Activated CD4-positive, alpha-beta T cell treated with anti-CD3 and anti-CD28 coated beads, Interleukin-2, amount 50 U/mL, for 1 hour (primary cell): ENCODE results near the gene FCN3.
"Not testable (repeated sequence)": the region's sequence is repeated elsewhere in the genome, so short reads cannot be mapped to it uniquely, and the experiment has no call there.

ENCODE experiments used
- DNase-seq: peaks from one replicate; pipeline ENCODE4 v3.0.0-alpha.2; 2020

Gene FCN3

DNA sequence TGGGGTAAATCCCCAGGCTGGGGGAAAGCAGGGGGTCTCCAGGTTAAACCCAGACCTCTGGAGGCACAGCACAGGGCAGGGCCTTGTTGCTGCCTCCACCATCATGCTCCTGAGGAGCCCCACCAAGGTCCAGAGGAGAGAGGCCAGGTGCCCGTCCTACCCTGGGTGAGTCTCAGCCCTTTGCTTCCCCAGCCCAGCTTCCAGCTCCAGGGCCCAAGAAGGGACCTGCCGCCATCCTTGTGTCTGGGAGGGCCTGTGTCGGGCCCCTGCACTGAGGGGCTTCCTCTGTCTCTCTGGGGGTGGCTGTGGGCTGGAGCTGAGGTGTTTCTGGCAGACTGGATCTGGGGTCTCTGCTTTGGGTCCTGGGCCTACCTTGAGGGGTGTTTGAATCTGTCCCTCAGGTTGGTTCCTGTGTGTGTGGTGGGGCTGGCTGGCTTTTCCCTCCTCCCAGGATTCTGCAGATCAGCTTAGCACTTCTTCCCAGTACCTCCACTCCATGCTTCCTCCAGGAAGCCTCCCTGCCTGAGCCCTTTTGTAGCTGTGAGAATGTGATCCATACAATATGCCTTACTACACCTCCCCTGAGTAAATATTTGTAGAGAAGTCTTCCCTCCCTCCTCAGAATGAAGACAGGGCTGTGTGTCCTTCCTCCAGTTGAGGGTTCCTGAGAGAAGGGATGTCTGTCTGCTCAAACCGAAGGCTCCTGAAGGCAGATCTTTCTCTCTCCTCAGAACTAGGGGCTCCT lies 24.0 kb upstream of the FCN3 start:
- DNase-seq, result no peak

DNA sequence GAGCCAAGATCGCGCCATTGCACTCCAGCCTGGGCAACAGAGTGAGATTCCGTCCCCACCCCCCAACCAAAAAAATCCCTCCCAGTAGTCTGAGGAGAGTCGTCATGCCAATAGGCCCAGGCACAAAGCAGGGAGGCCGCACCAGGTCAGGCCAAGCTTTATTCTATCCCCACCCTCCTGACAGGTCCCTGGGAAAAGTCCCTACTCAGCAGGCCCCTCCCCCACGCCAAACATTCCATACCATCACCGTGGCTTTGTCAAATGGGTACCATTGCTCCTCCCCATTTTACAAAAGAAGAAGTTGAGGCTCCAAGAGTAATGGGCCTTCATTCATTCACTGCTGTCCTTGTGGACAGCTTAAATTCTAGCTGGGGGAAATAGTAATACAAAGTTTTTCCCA lies 23.1 kb upstream of the FCN3 start:
- DNase-seq, result no peak

- no peak for DNase-seq
Observed at GRCh38 chr1:27397110-27397509, 22.5 kb upstream of the FCN3 start.

DNA sequence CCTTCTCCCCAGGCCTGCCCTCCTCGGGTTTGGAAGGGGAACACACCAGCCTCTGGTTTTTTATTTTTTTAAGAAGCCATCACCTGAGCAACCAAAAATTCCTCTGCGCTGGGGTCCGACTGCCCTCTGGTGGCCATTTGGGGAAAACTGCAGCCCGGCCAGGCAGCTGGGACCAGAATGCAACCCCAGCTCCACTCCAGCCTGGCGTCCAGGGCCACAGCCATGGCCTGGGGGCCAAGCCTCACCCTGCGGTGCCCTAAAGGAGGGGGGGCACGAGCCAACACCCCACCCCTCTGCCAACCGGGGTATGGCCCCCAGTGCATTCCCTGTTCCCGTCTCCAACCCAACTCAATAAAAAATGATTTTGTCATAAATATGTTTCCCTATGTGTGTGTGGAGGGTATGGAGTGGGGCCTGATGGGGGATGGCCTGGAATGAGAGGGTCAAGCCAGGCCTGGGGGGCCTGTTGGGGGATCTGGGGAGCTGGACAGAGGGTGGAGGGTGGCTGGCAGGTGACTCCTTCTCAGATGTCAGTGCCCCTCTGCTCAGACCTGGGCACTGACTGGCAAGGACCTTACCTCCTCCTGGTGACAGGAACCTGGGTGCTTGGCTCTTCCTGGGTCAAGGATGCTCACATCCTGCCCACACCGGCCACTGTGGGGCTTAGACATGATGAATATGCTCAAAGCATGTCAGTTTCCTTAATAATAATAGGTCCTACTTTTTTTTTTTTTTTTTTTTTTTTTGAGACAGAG lies 21.0 kb upstream of the FCN3 start:
- DNase-seq, result peak; percentile 80

DNA sequence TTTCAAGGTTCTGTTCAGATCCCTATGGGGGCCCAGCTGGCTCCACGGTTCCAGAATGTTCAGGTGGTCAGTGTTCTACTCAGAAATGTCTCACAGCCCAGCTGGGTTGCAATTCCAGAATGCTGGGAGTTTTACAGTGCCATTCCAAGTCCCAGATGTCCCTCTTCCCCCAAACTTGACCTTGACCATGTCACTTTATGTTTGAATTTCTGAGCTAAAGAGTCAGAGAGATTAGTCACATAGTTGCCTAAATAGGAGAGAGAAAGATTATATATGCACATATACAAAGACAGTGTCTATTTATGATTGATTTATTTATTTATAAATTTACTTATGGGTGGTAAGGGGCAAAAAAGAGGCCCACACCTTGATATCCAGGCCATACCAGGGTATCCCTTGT lies 20.3 kb upstream of the FCN3 start:
- no peak for DNase-seq

- DNase-seq, result no peak
Observed at GRCh38 chr1:27394282-27394658, 19.6 kb upstream of the FCN3 start.

- DNase-seq, result no peak
Observed at GRCh38 chr1:27393641-27394281, 19.1 kb upstream of the FCN3 start.

- DNase-seq, result no peak
Observed at GRCh38 chr1:27392778-27393635, 18.4 kb upstream of the FCN3 start.

DNA sequence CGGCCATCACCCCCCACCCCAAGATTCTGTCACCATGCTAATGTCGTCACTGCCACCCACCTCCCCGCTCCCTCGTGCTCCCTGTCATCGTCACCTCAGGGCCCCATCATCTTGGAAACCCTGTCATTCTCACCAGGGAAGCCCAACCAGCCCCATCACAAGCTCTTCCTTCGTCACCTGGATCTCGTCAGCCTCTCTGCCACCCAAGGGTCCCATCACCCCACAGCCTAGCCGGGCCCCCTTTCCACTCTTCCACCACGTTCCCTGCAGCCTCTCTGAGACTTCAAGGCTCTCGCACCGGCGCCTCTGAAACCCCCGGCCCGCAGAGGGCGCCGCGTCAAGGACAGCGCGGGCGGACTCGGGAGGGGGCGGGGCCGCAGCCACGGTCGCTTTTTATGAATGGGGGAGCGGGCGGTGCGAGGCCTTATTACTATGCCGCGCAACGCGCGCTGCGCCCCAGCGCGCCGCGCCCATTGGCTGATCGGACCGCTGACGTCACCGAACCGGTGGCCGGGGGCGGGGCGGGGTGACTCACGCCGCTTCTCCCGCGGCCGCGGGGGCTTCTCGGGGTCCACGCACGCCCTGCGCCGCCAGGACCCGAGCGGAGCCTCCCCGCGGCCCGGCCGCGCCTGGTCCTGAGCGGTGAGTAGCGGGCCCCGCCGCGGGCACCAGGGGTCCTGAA lies 17.6 kb upstream of the FCN3 start, which contains the start of gene GPR3:
Gene GPR3, plus strand, starts transcription at position 527 of the 682 bp plus-strand sequence. CDS start 1,177 bp downstream, outside the sequence.
- DNase-seq, result peak; percentile 93

GRCh38 chr1:27391511-27392095 lies 17.0 kb upstream of the FCN3 start:
- peak; percentile 13 for DNase-seq

DNA sequence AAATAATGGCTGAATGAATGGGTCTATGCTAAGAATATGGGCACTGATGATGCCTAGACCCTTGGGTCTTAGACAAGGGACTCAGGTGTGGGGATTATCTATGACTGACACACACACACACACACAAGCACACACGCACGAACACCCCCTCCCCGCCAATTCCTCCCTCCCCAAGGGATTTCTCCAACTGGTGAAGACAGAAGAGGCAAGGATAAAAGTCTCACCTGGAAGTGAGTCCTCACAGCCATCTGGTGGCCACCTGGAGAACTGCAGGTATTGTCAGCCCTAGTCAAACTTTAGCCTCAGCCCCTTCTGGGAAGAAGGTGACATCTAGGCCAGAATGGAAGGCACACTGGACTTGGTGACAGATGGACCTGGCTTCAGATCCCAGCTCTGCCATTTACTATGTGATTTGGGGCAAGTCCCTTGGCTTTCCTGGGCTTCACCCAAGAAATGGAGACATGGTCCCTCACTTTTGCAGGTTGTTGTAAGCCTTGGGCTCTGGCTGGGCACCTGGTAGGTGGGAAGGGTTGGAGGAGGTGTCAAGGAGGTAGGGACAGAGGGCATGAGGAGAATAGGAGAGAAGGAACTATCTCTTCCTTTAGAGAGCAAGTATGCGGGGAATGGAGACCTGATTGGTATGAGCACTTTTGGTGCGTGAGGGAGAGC lies 13.8 kb upstream of the FCN3 start:
- DNase-seq, result peak; percentile 78

- DNase-seq, result not testable (repeated sequence)
Observed at GRCh38 chr1:27384797-27385196, 10.2 kb upstream of the FCN3 start.

- no peak for DNase-seq
Observed at GRCh38 chr1:27383661-27384060, 9.0 kb upstream of the FCN3 start.

DNA sequence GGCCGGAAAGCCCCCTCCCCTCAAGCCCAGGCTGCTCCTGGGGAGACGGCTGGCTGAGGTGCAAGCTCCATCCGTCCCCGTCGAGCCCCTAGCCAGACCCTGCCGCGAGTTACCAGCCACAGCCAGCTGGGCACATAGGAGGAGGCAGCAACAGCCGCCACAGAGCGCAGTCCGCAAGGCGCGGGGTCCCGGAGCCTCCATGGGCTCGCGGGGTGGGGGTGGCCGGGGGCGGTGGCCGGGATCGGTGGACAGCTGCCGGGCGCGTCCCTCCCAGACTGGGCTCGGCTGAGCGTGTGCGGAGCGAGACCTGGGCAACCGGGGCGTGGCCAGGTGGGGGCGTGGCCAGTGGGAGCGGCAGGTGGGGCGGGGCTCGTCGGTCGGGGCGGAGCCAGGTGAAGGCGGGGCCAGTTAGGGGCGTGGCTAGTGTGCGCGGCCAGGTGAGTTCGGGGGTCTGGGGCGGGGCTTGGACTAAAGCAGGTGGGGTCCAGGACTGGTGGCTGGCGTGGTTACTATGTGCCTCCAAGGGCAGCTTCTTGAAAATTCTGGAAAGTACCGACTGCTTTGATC lies 8.5 kb upstream of the FCN3 start, which contains the start of gene CD164L2:
Gene CD164L2, minus strand, starts transcription at position 295 of the 567 bp plus-strand sequence. Its CDS starts 94 bp downstream, at position 201.
- peak; percentile 61 for DNase-seq

DNA sequence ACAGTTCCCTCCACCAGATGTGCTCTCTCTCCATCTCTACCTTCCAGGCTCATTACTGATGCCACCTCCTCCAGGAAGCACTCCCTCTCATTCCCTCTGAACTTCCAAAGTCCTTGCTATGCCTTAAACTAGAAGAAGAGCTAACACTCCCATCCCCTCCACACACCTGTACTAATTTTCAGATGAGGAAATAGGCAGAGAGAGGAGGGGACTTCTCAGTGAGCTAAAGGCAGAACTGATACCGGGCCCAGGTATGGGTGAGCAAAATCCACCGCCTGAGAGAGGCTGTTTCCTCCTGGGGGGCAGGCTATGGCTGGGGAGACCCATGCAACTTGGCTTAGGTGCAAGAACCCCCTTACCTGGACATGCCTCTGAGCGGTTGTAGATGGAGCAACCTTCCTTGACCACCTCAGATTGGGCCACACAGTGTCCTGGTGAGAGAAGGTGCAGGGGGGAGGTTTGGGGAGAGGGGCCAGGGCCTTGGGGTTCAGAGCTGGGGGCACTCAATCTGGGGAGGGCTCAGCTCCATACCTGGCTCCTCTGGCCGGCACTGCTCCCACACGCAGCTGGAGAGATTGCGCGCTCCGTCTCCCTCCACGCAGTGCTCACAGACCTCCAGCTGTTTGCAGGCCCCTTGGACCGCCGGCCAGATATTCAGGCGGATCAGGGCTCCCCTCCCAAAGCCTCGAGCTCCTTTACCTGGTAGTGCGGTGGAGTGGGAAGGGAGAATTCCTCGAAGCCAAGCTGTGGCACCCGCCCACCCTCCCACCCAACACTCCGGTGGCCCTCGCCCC lies 7.5 kb upstream of the FCN3 start:
- DNase-seq, result no peak

GRCh38 chr1:27380766-27381733 lies 6.4 kb upstream of the FCN3 start:
- no peak for DNase-seq

DNA sequence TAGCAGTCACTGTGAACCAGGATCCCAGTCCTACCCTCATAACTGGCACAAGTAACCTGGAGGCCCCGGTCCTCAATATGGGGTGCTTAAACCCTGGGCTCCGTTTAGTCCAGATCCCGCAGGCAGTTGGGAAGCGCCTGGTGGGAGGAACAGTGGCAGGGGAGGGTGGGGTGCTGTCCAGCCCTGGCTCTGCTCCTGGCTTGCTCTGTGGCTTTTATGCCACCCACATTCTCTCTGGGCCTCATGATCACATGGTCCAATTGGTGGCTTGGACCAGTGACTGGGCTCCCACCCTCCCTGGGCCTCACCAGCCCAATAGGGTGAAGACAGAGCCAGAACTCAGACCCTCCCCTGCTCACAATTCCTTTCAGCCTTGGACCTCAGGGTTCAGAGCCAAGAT lies 5.6 kb upstream of the FCN3 start:
- DNase-seq, result no peak

GRCh38 chr1:27379564-27380122 lies 5.0 kb upstream of the FCN3 start:
- no peak for DNase-seq
